SK-N-SH (cell line): ENCODE results near the gene MRM3.

Experiments used
- EP300 ChIP-seq, 2 experiments: IDR thresholded peaks; 2 replicates each; pipeline versions ENCODE4 v1.4.0 to v1.6.1; 2012; ENCODE audit warnings: borderline replicate concordance in 1 of 2, low read depth in 1 of 2, low read length in 1 of 2
- FOXM1 ChIP-seq: IDR thresholded peaks from 2 replicates; pipeline ENCODE4 v1.4.0; 2012; ENCODE audit warnings: low read depth, mild to moderate bottlenecking
- MAX ChIP-seq: IDR thresholded peaks from 2 replicates; pipeline ENCODE4 v1.4.0; 2012; ENCODE audit warnings: low read depth
- NRF1 ChIP-seq: IDR thresholded peaks from 2 replicates; pipeline ENCODE4 v1.6.1; 2012; ENCODE audit warnings: low read depth, mild to moderate bottlenecking, low read length
- POLR2AphosphoS5 ChIP-seq: IDR thresholded peaks from 2 replicates; pipeline ENCODE4 v1.6.1; 2012; ENCODE audit warnings: low read depth, low read length
- REST ChIP-seq: IDR thresholded peaks from 2 replicates; pipeline ENCODE4 v1.6.1; 2012; ENCODE audit warnings: mild to moderate bottlenecking, low read depth, low read length, moderate library complexity
- RFX5 ChIP-seq: IDR thresholded peaks from 2 replicates; pipeline ENCODE4 v1.6.1; 2012; ENCODE audit warnings: mild to moderate bottlenecking, improper control_type of control experiment, low read length
- SMC3 ChIP-seq: IDR thresholded peaks from 2 replicates; pipeline ENCODE4 v1.6.1; 2012; ENCODE audit warnings: low read depth, low read length, improper control_type of control experiment
- TCF12 ChIP-seq: IDR thresholded peaks from 2 replicates; pipeline ENCODE4 v1.4.0; 2012
- TEAD4 ChIP-seq: IDR thresholded peaks from 2 replicates; pipeline ENCODE4 v1.4.0; 2012; ENCODE audit warnings: mild to moderate bottlenecking, borderline replicate concordance; ENCODE audit not compliant: insufficient read depth
- YY1 ChIP-seq: IDR thresholded peaks from 2 replicates; pipeline ENCODE4 v1.4.0; 2012; ENCODE audit warnings: low read depth, mild to moderate bottlenecking
- TF ChIP-seq, protein P1 (sequence below): fragments of 200-600 bp; sonication (generic); IDR thresholded peaks from 2 replicates; pipeline ENCODE4 v1.6.1; 2017; ENCODE audit warnings: antibody characterized with exemption, mild to moderate bottlenecking, moderate library complexity

DNA sequence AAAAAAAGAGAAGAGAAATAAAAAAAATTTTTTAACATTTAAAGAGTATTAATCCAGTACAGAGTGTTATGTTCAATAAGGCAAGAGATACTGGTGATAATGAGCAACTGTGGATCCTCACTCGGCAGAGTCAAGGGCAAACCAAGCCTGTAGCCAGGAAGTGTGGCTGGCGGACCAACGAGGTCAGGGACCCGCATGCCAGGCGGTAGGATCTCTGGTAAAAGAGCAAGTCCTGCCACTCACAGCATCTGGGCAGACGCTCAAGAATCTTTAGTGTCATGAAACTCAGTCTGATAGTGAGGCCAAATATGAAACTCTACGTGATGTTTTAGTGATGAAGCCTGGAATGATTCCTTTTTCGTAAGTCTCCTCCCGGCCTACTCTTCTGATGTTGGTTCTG is 21.8 kb upstream of the MRM3 start:
- TF ChIP-seq RFX5, result no peak
- no peak for TF ChIP-seq YY1
- TF ChIP-seq, protein P1, sequence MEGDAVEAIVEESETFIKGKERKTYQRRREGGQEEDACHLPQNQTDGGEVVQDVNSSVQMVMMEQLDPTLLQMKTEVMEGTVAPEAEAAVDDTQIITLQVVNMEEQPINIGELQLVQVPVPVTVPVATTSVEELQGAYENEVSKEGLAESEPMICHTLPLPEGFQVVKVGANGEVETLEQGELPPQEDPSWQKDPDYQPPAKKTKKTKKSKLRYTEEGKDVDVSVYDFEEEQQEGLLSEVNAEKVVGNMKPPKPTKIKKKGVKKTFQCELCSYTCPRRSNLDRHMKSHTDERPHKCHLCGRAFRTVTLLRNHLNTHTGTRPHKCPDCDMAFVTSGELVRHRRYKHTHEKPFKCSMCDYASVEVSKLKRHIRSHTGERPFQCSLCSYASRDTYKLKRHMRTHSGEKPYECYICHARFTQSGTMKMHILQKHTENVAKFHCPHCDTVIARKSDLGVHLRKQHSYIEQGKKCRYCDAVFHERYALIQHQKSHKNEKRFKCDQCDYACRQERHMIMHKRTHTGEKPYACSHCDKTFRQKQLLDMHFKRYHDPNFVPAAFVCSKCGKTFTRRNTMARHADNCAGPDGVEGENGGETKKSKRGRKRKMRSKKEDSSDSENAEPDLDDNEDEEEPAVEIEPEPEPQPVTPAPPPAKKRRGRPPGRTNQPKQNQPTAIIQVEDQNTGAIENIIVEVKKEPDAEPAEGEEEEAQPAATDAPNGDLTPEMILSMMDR, result no peak
- TF ChIP-seq EP300 (IDR thresholded peaks at IDR 0.05; ENCODE audit: borderline replicate concordance in 1 of 2, low read depth in 1 of 2, low read length in 1 of 2), result no peak
- no peak for TF ChIP-seq REST
- no peak for TF ChIP-seq NRF1
- no peak for TF ChIP-seq POLR2AphosphoS5
- no peak for TF ChIP-seq TEAD4
- TF ChIP-seq TCF12, result no peak
- TF ChIP-seq SMC3, result no peak
- TF ChIP-seq MAX, result no peak
- no peak for TF ChIP-seq FOXM1
